ENCODE measurements around the gene NUDT3.

The NUDT3 gene

GRCh38 chr6:34243901-34244884, 148.3 kb downstream of the NUDT3 start:
- Mint-ChIP-seq H3K4me1 (peaks cover 67% of the 10 kb centered on the region), H3K36me3 (ENCODE audit: insufficient read depth) (peaks cover 33% of the 10 kb centered on the region), H3K9me3 (no peaks in the 10 kb centered on the region), H3K27ac (ENCODE audit: low read depth) (no peak overlapping the region), H3K27me3 (no peaks in the 10 kb centered on the region), H3K4me3 (no peak overlapping the region)
- DNase-seq (ENCODE audit: low spot score in 2 of 2), result no peak
- ATAC-seq (replicated peaks; ENCODE audit: extremely low read depth, poor library complexity, severe bottlenecking), result no peak

- H3K4me1 Mint-ChIP-seq, result peaks cover 70% of the 10 kb centered on the region
Observed at GRCh38 chr6:34243131-34243771, 149.2 kb downstream of the NUDT3 start.

GRCh38 chr6:34242252-34243130, 150.0 kb downstream of the NUDT3 start:
- no peaks in the 10 kb centered on the region for H3K27me3 Mint-ChIP-seq
- no peaks in the 10 kb centered on the region for H3K9me3 Mint-ChIP-seq
- no peak for ATAC-seq (replicated peaks; ENCODE audit: extremely low read depth, poor library complexity, severe bottlenecking)
- H3K4me1 Mint-ChIP-seq, result peaks cover 64% of the 10 kb centered on the region
- DNase-seq (ENCODE audit: low spot score in 2 of 2), result no peak
- H3K4me3 Mint-ChIP-seq, result no peak overlapping the region
- H3K36me3 Mint-ChIP-seq (ENCODE audit: insufficient read depth), result peaks cover 26% of the 10 kb centered on the region
- peak overlapping the region; percentile 51 for H3K27ac Mint-ChIP-seq (ENCODE audit: low read depth)

More at GRCh38 chr6:34243131-34243771, 149.2 kb downstream of the NUDT3 start:
- H3K27me3 Mint-ChIP-seq, result no peaks in the 10 kb centered on the region
- DNase-seq (ENCODE audit: low spot score in 2 of 2), result no peak
- peaks cover 28% of the 10 kb centered on the region for H3K36me3 Mint-ChIP-seq (ENCODE audit: insufficient read depth)
- no peak overlapping the region for H3K27ac Mint-ChIP-seq (ENCODE audit: low read depth)
- ATAC-seq (replicated peaks; ENCODE audit: extremely low read depth, poor library complexity, severe bottlenecking), result no peak
- no peak overlapping the region for H3K4me3 Mint-ChIP-seq
- H3K9me3 Mint-ChIP-seq, result no peaks in the 10 kb centered on the region

GRCh38 chr6:34241351-34242215, 150.9 kb downstream of the NUDT3 start:
- no peak for DNase-seq (ENCODE audit: low spot score in 2 of 2)
- Mint-ChIP-seq H3K27me3 (no peaks in the 10 kb centered on the region), H3K36me3 (ENCODE audit: insufficient read depth) (peaks cover 25% of the 10 kb centered on the region), H3K9me3 (no peaks in the 10 kb centered on the region), H3K27ac (ENCODE audit: low read depth) (peak overlapping the region; percentile 51), H3K4me1 (peaks cover 55% of the 10 kb centered on the region), H3K4me3 (no peak overlapping the region)
- ATAC-seq (replicated peaks; ENCODE audit: extremely low read depth, poor library complexity, severe bottlenecking), result no peak

- no peaks in the 10 kb centered on the region for H3K9me3 Mint-ChIP-seq
- ATAC-seq (replicated peaks; ENCODE audit: extremely low read depth, poor library complexity, severe bottlenecking) (no peak), DNase-seq (ENCODE audit: low spot score in 2 of 2) (no peak)
- no peak overlapping the region for H3K4me3 Mint-ChIP-seq
- H3K36me3 Mint-ChIP-seq (ENCODE audit: insufficient read depth), result peaks cover 28% of the 10 kb centered on the region
- no peak overlapping the region for H3K27ac Mint-ChIP-seq (ENCODE audit: low read depth)
- peaks cover 56% of the 10 kb centered on the region for H3K4me1 Mint-ChIP-seq
- H3K27me3 Mint-ChIP-seq, result no peaks in the 10 kb centered on the region
Observed at GRCh38 chr6:34240329-34241248, 151.9 kb downstream of the NUDT3 start.

GRCh38 chr6:34239893-34240292, 152.6 kb downstream of the NUDT3 start:
- Mint-ChIP-seq H3K27ac (ENCODE audit: low read depth) (peak overlapping the region; percentile 49), H3K27me3 (no peaks in the 10 kb centered on the region), H3K9me3 (no peaks in the 10 kb centered on the region), H3K36me3 (ENCODE audit: insufficient read depth) (peaks cover 27% of the 10 kb centered on the region), H3K4me3 (no peak overlapping the region), H3K4me1 (peaks cover 49% of the 10 kb centered on the region)
- ATAC-seq (replicated peaks; ENCODE audit: extremely low read depth, poor library complexity, severe bottlenecking), result no peak
- DNase-seq (ENCODE audit: low spot score in 2 of 2), result no peak

- no peak for DNase-seq (ENCODE audit: low spot score in 2 of 2)
- peaks cover 27% of the 10 kb centered on the region for H3K36me3 Mint-ChIP-seq (ENCODE audit: insufficient read depth)
Observed at GRCh38 chr6:34239500-34239825, 153.0 kb downstream of the NUDT3 start.

GRCh38 chr6:34238585-34239499, 153.6 kb downstream of the NUDT3 start:
- ATAC-seq (replicated peaks; ENCODE audit: extremely low read depth, poor library complexity, severe bottlenecking), result no peak

More at GRCh38 chr6:34239500-34239825, 153.0 kb downstream of the NUDT3 start:
- H3K4me3 Mint-ChIP-seq, result peak overlapping the region; percentile 77
- no peaks in the 10 kb centered on the region for H3K9me3 Mint-ChIP-seq
- H3K27ac Mint-ChIP-seq (ENCODE audit: low read depth), result peak overlapping the region; percentile 49
- H3K27me3 Mint-ChIP-seq, result no peaks in the 10 kb centered on the region
- H3K4me1 Mint-ChIP-seq, result peaks cover 49% of the 10 kb centered on the region
- ATAC-seq (replicated peaks; ENCODE audit: extremely low read depth, poor library complexity, severe bottlenecking), result no peak

GRCh38 chr6:34237722-34238584, 154.5 kb downstream of the NUDT3 start:
- no peaks in the 10 kb centered on the region for H3K27me3 Mint-ChIP-seq
- H3K36me3 Mint-ChIP-seq (ENCODE audit: insufficient read depth), result peaks cover 26% of the 10 kb centered on the region
- peak overlapping the region; percentile 81 for H3K27ac Mint-ChIP-seq (ENCODE audit: low read depth)
- DNase-seq (ENCODE audit: low spot score in 2 of 2) (peak in 1 of 2 donors; percentile 53), ATAC-seq (replicated peaks; ENCODE audit: extremely low read depth, poor library complexity, severe bottlenecking) (no peak)
- H3K9me3 Mint-ChIP-seq, result no peaks in the 10 kb centered on the region
- peaks cover 47% of the 10 kb centered on the region for H3K4me1 Mint-ChIP-seq
- H3K4me3 Mint-ChIP-seq, result peak overlapping the region; percentile 77

More at GRCh38 chr6:34238585-34239499, 153.6 kb downstream of the NUDT3 start:
- peak overlapping the region; percentile 81 for H3K27ac Mint-ChIP-seq (ENCODE audit: low read depth)
- peak overlapping the region; percentile 77 for H3K4me3 Mint-ChIP-seq
- peaks cover 54% of the 10 kb centered on the region for H3K4me1 Mint-ChIP-seq
- no peaks in the 10 kb centered on the region for H3K27me3 Mint-ChIP-seq
- no peaks in the 10 kb centered on the region for H3K9me3 Mint-ChIP-seq
- DNase-seq (ENCODE audit: low spot score in 2 of 2), result no peak
- peaks cover 28% of the 10 kb centered on the region for H3K36me3 Mint-ChIP-seq (ENCODE audit: insufficient read depth)

Measured in central memory CD8-positive, alpha-beta T cell (primary cell).